PC-9 (cell line): ENCODE results near the gene PACRG.

ENCODE experiments used
- CTCF ChIP-seq: fragments of 200-600 bp; sonication (generic); conservative IDR thresholded peaks from 2 replicates; pipeline ENCODE4 v1.6.1; 2017; ENCODE audit warnings: mixed run types, antibody characterized with exemption, mild to moderate bottlenecking, moderate library complexity
- EZH2 ChIP-seq: fragments of 200-600 bp; sonication (generic); IDR thresholded peaks from 2 replicates; pipeline ENCODE4 v1.8.0; 2017; ENCODE audit warnings: antibody characterized with exemption, low read depth

DNA sequence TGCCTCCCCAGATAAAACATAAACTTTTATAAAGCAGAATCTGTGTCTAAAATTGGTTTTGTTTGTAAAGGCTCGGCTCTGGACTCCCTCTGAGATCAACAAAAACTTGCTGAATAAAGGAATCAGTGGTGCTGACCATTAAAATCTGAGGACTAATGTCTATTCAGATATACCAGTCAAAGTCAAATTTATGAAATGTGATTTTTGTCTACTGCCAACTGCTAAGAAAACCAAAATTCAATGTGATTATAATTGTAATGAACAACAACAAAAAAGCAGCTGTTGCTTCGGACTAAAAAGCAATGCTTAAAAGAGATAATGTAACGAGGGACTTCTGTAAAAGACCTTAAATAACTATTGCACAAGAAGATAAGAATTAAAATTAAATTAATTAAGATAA lies 26.8 kb upstream of the PACRG start:
- TF ChIP-seq CTCF (no peak), EZH2 (no peak)
